Skeletal muscle tissue (tissue), 4 donors: Measurements from ENCODE around the gene MUC4. TPM values are rescaled to one million over a fixed set of nuclear protein-coding genes. Genes with fewer than 3 reads are reported as not detected.
"Not testable (repeated sequence)": the region's sequence is repeated elsewhere in the genome, so short reads cannot be mapped to it uniquely, and the experiment has no call there.

Experiments used
- H3K27ac ChIP-seq: one replicate; pipeline ENCODE4 v1.7.0; 2013; ENCODE audit warnings: mild to moderate bottlenecking, low read depth, low read length, inconsistent platforms
- H3K27me3 ChIP-seq, 3 donors: one replicate each; pipeline ENCODE4 v1.7.0; 2013; ENCODE audit warnings: low read length in 3 of 3; ENCODE audit not compliant: control insufficient read depth in 3 of 3, insufficient read depth in 3 of 3
- H3K36me3 ChIP-seq, 3 donors: one replicate each; pipeline ENCODE4 v1.7.0; 2013; ENCODE audit warnings: low read length in 3 of 3; ENCODE audit not compliant: control insufficient read depth in 3 of 3, insufficient read depth in 3 of 3
- H3K4me1 ChIP-seq, 3 donors: one replicate each; pipeline ENCODE4 v1.7.0; 2013; ENCODE audit warnings: low read length in 3 of 3, mild to moderate bottlenecking in 3 of 3; ENCODE audit not compliant: control insufficient read depth in 3 of 3, insufficient read depth in 3 of 3
- H3K4me3 ChIP-seq, 3 donors: one replicate each; pipeline ENCODE4 v1.7.0; 2013; ENCODE audit warnings: low read length in 3 of 3
- H3K9ac ChIP-seq, 3 donors: one replicate each; pipeline ENCODE4 v1.7.0; 2013; ENCODE audit warnings: low read length in 3 of 3, mild to moderate bottlenecking in 3 of 3, moderate library complexity in 2 of 3, low read depth in 1 of 3
- H3K9me3 ChIP-seq, 3 donors: one replicate each; pipeline ENCODE4 v1.7.0; 2013; ENCODE audit warnings: low read length in 3 of 3; ENCODE audit not compliant: control insufficient read depth in 3 of 3
- total RNA-seq: library from RNA; depleted of rRNA; stranded (reverse); fragments of >200 nt; gene quantifications from one replicate; pipeline ENCODE4 v1.2.3, GENCODE V29; 2014
- donor health status: Osteomylitis.

Gene MUC4
- total RNA-seq, 1 donor from 2014 or later: 0.52 TPM

- H3K36me3 ChIP-seq: no peaks in the 10 kb centered on the region
- H3K27me3 ChIP-seq: peaks cover 8 to 16% (median 9%) of the 10 kb centered on the region in 3 donors
- H3K27ac ChIP-seq: no peak overlapping the region
- no peaks in the 10 kb centered on the region for H3K9me3 ChIP-seq
- H3K9ac ChIP-seq: no peak overlapping the region
- no peak overlapping the region for H3K4me3 ChIP-seq
- H3K4me1 ChIP-seq: peaks cover 0 to 3% (median 0%) of the 10 kb centered on the region in 3 donors
Measured at GRCh38 chr3:195835791-195836190, 24.1 kb upstream of the MUC4 start.

- peaks cover 0 to 3% (median 0%) of the 10 kb centered on the region in 3 donors for H3K4me1 ChIP-seq
- peaks cover 8 to 16% (median 9%) of the 10 kb centered on the region in 3 donors for H3K27me3 ChIP-seq
- no peak overlapping the region for H3K4me3 ChIP-seq
- H3K27ac ChIP-seq: no peak overlapping the region
- H3K9ac ChIP-seq: no peak overlapping the region
- H3K36me3 ChIP-seq: no peaks in the 10 kb centered on the region
- H3K9me3 ChIP-seq: no peaks in the 10 kb centered on the region
Measured at GRCh38 chr3:195834675-195835583, 23.2 kb upstream of the MUC4 start.

- H3K27ac ChIP-seq: no peak overlapping the region
- no peak overlapping the region for H3K4me3 ChIP-seq
- H3K4me1 ChIP-seq: no peaks in the 10 kb centered on the region
- no peaks in the 10 kb centered on the region for H3K36me3 ChIP-seq
- H3K27me3 ChIP-seq: peaks cover 0 to 9% (median 3%) of the 10 kb centered on the region in 3 donors
- no peak overlapping the region for H3K9ac ChIP-seq
- H3K9me3 ChIP-seq: no peaks in the 10 kb centered on the region
Measured at GRCh38 chr3:195829897-195830254, 18.1 kb upstream of the MUC4 start.

- H3K9ac ChIP-seq: no peak overlapping the region
- no peak overlapping the region for H3K27ac ChIP-seq
- H3K9me3 ChIP-seq: no peaks in the 10 kb centered on the region
- H3K27me3 ChIP-seq: peaks cover 0 to 9% (median 3%) of the 10 kb centered on the region in 3 donors
- no peaks in the 10 kb centered on the region for H3K36me3 ChIP-seq
- no peak overlapping the region for H3K4me3 ChIP-seq
- no peaks in the 10 kb centered on the region for H3K4me1 ChIP-seq
Measured at GRCh38 chr3:195828762-195829161, 17.0 kb upstream of the MUC4 start.

GRCh38 chr3:195825857-195826804 lies 14.4 kb upstream of the MUC4 start:
- Histone ChIP-seq H3K9ac (no peak overlapping the region), H3K4me3 (no peak overlapping the region), H3K9me3 (no peaks in the 10 kb centered on the region), H3K4me1 (no peaks in the 10 kb centered on the region), H3K36me3 (no peaks in the 10 kb centered on the region), H3K27me3 (peaks cover 5 to 18% (median 11%) of the 10 kb centered on the region in 3 donors), H3K27ac (no peak overlapping the region)

- peaks cover 8 to 25% (median 11%) of the 10 kb centered on the region in 3 donors for H3K27me3 ChIP-seq
Measured at GRCh38 chr3:195825191-195825588, 13.5 kb upstream of the MUC4 start.

GRCh38 chr3:195824425-195825190 lies 12.9 kb upstream of the MUC4 start:
- H3K27ac ChIP-seq, H3K36me3 ChIP-seq, H3K4me1 ChIP-seq, H3K9me3 ChIP-seq, H3K4me3 ChIP-seq, H3K9ac ChIP-seq: not testable (repeated sequence)
- H3K27me3 ChIP-seq: peaks cover 8 to 26% (median 10%) of the 10 kb centered on the region in 3 donors

More at GRCh38 chr3:195825191-195825588, 13.5 kb upstream of the MUC4 start:
- H3K4me1 ChIP-seq: peaks cover 0 to 2% (median under 1%) of the 10 kb centered on the region in 3 donors
- H3K36me3 ChIP-seq: no peaks in the 10 kb centered on the region
- no peak overlapping the region for H3K9ac ChIP-seq
- no peak overlapping the region for H3K27ac ChIP-seq
- H3K4me3 ChIP-seq: no peak overlapping the region
- H3K9me3 ChIP-seq: no peaks in the 10 kb centered on the region

- peaks cover 8 to 22% (median 9%) of the 10 kb centered on the region in 3 donors for H3K27me3 ChIP-seq
- no peak overlapping the region for H3K9ac ChIP-seq
- peaks cover 0 to 4% (median 3%) of the 10 kb centered on the region in 3 donors for H3K4me1 ChIP-seq
- H3K27ac ChIP-seq: no peak overlapping the region
- H3K4me3 ChIP-seq: no peak overlapping the region
- no peaks in the 10 kb centered on the region for H3K36me3 ChIP-seq
- no peaks in the 10 kb centered on the region for H3K9me3 ChIP-seq
Measured at GRCh38 chr3:195823999-195824398, 12.3 kb upstream of the MUC4 start.

GRCh38 chr3:195823280-195823679 lies 11.6 kb upstream of the MUC4 start:
- no peak overlapping the region for H3K4me3 ChIP-seq
- no peaks in the 10 kb centered on the region for H3K9me3 ChIP-seq
- no peak overlapping the region for H3K27ac ChIP-seq
- H3K36me3 ChIP-seq: no peaks in the 10 kb centered on the region
- no peak overlapping the region for H3K9ac ChIP-seq
- peaks cover 8 to 22% (median 9%) of the 10 kb centered on the region in 3 donors for H3K27me3 ChIP-seq
- peaks cover 0 to 4% (median 3%) of the 10 kb centered on the region in 3 donors for H3K4me1 ChIP-seq
